ENCODE results near the gene BRD9. TPM values are rescaled to one million over a fixed set of nuclear protein-coding genes. Genes with fewer than 3 reads are reported as not detected.

BRD9 gene
- polyA plus RNA-seq, 1 donor (not counting 4 experiments of a cell fraction or from before 2014, with no cell fraction given), result 10.1 TPM

DNA sequence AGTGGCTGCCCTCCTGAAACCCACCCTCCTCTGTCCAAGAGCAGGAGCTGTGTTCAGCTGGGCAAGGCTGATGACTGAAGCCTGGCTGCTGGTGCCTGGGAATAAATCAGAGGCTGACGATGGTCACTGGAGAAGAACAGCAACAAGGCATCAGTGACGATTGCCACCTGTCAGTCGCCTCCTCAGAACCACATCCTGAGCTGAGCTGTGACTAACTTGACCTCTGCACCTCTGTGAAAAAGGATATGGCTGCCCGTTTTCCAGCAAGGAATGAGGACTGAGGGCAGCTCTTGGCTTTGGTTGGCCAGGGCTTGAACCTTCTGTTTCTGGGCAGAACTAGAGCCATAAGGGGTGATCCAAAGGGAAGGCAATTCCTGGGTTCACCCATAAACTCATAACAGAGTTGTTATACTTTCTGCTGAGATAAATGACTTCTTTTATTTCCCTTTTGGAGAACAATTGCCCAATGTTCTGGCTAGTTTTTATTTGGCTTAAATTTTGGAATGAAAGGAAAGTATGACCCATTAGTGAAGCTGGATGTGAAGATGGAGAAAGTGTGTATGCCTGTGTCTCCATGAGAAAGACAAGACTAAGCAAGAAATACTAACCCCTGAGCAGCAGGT, 40.1 kb upstream of the BRD9 start:
- Histone ChIP-seq H3K27ac (ENCODE audit: control insufficient read depth, insufficient read depth, low read length) (no peak overlapping the region), H4K20me1 (ENCODE audit: control insufficient read depth, extremely low read depth, insufficient read depth, low read length) (no peaks in the 10 kb centered on the region), H3K79me2 (ENCODE audit: control insufficient read depth, insufficient read depth, low read length) (no peaks in the 10 kb centered on the region), H3K27me3 (ENCODE audit: control insufficient read depth, extremely low read depth, insufficient read depth, low read length) (peaks cover 4% of the 10 kb centered on the region), H3K4me2 (ENCODE audit: control insufficient read depth, extremely low read depth, insufficient read depth, low read depth, low read length) (no peak overlapping the region), H2AFZ (ENCODE audit: control insufficient read depth, low read length) (no peak overlapping the region), H3K9me1 (ENCODE audit: control insufficient read depth, extremely low read depth, insufficient read depth, low read length) (no peaks in the 10 kb centered on the region), H3K9ac (ENCODE audit: control insufficient read depth, extremely low read depth, insufficient read depth, low read length) (no peak overlapping the region), H3K4me1 (ENCODE audit: control insufficient read depth, extremely low read depth, insufficient read depth, low read length) (no peaks in the 10 kb centered on the region), H3K36me3 (ENCODE audit: control insufficient read depth in 2 of 2, extremely low read depth in 1 of 2, insufficient read depth in 2 of 2, low read length in 2 of 2) (no peaks in the 10 kb centered on the region), H3K9me3 (ENCODE audit: control insufficient read depth, low read depth, low read length) (no peaks in the 10 kb centered on the region), H3K4me3 (ENCODE audit: control insufficient read depth in 2 of 3, extremely low read depth in 1 of 3, insufficient read depth in 2 of 3, low read depth in 1 of 3, low read length in 3 of 3) (no peak overlapping the region)
- TF ChIP-seq EZH2 (IDR thresholded peaks at IDR 0.05; ENCODE audit: low read length), result no peak
- TF ChIP-seq, protein P1, sequence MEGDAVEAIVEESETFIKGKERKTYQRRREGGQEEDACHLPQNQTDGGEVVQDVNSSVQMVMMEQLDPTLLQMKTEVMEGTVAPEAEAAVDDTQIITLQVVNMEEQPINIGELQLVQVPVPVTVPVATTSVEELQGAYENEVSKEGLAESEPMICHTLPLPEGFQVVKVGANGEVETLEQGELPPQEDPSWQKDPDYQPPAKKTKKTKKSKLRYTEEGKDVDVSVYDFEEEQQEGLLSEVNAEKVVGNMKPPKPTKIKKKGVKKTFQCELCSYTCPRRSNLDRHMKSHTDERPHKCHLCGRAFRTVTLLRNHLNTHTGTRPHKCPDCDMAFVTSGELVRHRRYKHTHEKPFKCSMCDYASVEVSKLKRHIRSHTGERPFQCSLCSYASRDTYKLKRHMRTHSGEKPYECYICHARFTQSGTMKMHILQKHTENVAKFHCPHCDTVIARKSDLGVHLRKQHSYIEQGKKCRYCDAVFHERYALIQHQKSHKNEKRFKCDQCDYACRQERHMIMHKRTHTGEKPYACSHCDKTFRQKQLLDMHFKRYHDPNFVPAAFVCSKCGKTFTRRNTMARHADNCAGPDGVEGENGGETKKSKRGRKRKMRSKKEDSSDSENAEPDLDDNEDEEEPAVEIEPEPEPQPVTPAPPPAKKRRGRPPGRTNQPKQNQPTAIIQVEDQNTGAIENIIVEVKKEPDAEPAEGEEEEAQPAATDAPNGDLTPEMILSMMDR (optimal IDR thresholded peaks at IDR 0.05 in 1 of 3, IDR thresholded peaks at IDR 0.05 in 1 of 3, conservative IDR thresholded peaks at IDR 0.05 in 1 of 3; ENCODE audit: extremely low read depth in 1 of 3, insufficient read depth in 2 of 3, low read length in 3 of 3), result no peak
- DNase-seq (ENCODE audit: low read depth, low spot score), result no peak
- dilution Hi-C loops (cut with MboI; ENCODE audit: extremely low pct_ligation_motif_present, low sequenced_read_pairs), result no loop called here
- FAIRE-seq, result no peak

DNA sequence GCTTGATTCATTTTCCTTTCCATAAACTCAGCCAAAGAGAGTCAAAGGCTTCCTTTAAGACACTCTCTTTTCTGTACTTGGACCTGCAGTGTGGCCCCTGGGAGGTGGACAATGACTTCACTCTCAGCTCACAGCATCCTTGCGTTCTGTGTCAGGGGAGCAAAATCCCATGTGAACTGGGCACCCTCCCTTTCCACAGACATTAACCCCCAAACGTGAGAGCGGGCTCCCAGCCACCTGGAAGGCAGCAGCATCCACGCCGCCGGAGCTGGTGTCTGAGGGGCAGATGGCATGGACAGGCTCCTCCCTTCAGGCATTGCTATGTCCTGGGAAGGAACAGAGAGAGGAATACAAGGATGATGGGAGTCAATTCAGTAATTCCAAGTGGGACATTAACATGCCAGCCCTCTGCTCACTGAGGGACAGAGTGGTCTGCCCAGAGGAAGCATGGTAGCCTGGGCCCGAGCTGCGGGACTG, 39.6 kb upstream of the BRD9 start:
- Histone ChIP-seq H3K9ac (ENCODE audit: control insufficient read depth, extremely low read depth, insufficient read depth, low read length) (no peak overlapping the region), H3K4me1 (ENCODE audit: control insufficient read depth, extremely low read depth, insufficient read depth, low read length) (no peaks in the 10 kb centered on the region), H3K79me2 (ENCODE audit: control insufficient read depth, insufficient read depth, low read length) (no peaks in the 10 kb centered on the region), H3K4me3 (ENCODE audit: control insufficient read depth in 2 of 3, extremely low read depth in 1 of 3, insufficient read depth in 2 of 3, low read depth in 1 of 3, low read length in 3 of 3) (no peak overlapping the region), H3K27me3 (ENCODE audit: control insufficient read depth, extremely low read depth, insufficient read depth, low read length) (peaks cover 8% of the 10 kb centered on the region), H3K9me3 (ENCODE audit: control insufficient read depth, low read depth, low read length) (no peaks in the 10 kb centered on the region), H2AFZ (ENCODE audit: control insufficient read depth, low read length) (no peak overlapping the region), H3K27ac (ENCODE audit: control insufficient read depth, insufficient read depth, low read length) (no peak overlapping the region), H3K36me3 (ENCODE audit: control insufficient read depth in 2 of 2, extremely low read depth in 1 of 2, insufficient read depth in 2 of 2, low read length in 2 of 2) (no peaks in the 10 kb centered on the region), H3K9me1 (ENCODE audit: control insufficient read depth, extremely low read depth, insufficient read depth, low read length) (no peaks in the 10 kb centered on the region), H3K4me2 (ENCODE audit: control insufficient read depth, extremely low read depth, insufficient read depth, low read depth, low read length) (no peak overlapping the region), H4K20me1 (ENCODE audit: control insufficient read depth, extremely low read depth, insufficient read depth, low read length) (no peaks in the 10 kb centered on the region)
- no peak for FAIRE-seq
- no peak for TF ChIP-seq EZH2 (IDR thresholded peaks at IDR 0.05; ENCODE audit: low read length)
- TF ChIP-seq, protein P1 (optimal IDR thresholded peaks at IDR 0.05 in 1 of 3, IDR thresholded peaks at IDR 0.05 in 1 of 3, conservative IDR thresholded peaks at IDR 0.05 in 1 of 3; ENCODE audit: extremely low read depth in 1 of 3, insufficient read depth in 2 of 3, low read length in 3 of 3), result no peak
- DNase-seq (ENCODE audit: low read depth, low spot score), result no peak
- dilution Hi-C loops (cut with MboI; ENCODE audit: extremely low pct_ligation_motif_present, low sequenced_read_pairs), result no loop called here
